Measurements from ENCODE around the gene ZKSCAN8.
A peak's percentile ranks its signal among the peaks of the same experiment; 100 is the strongest.

The ZKSCAN8 gene

GRCh38 chr6:28140616-28141015 is 1.1 kb upstream of the ZKSCAN8 start:
- no peak for DNase-seq

GRCh38 chr6:28142446-28142845 is 763 bp downstream of the ZKSCAN8 start:
- DNase-seq: no peak

- no peak for DNase-seq
Measured at GRCh38 chr6:28145231-28145630, 3.5 kb downstream of the ZKSCAN8 start.

GRCh38 chr6:28152531-28152930 is 10.8 kb downstream of the ZKSCAN8 start:
- DNase-seq: no peak

GRCh38 chr6:28153546-28153945 is 11.9 kb downstream of the ZKSCAN8 start:
- no peak for DNase-seq

GRCh38 chr6:28154357-28154756 is 12.7 kb downstream of the ZKSCAN8 start:
- DNase-seq: no peak

- no peak for DNase-seq
Measured at GRCh38 chr6:28158318-28158717, 16.6 kb downstream of the ZKSCAN8 start.

GRCh38 chr6:28159029-28159607 is 17.4 kb downstream of the ZKSCAN8 start:
- DNase-seq: no peak

- DNase-seq: no peak
Measured at GRCh38 chr6:28160233-28160632, 18.6 kb downstream of the ZKSCAN8 start.

GRCh38 chr6:28161410-28162079 is 19.9 kb downstream of the ZKSCAN8 start:
- DNase-seq: peak; percentile 71

- no peak for DNase-seq
Measured at GRCh38 chr6:28165563-28165962, 23.9 kb downstream of the ZKSCAN8 start.

- no peak for DNase-seq
Measured at GRCh38 chr6:28167068-28167467, 25.4 kb downstream of the ZKSCAN8 start.

GRCh38 chr6:28167926-28168325 is 26.2 kb downstream of the ZKSCAN8 start:
- DNase-seq: no peak

GRCh38 chr6:28171271-28171670 is 29.6 kb downstream of the ZKSCAN8 start:
- DNase-seq: no peak

- DNase-seq: no peak
Measured at GRCh38 chr6:28172006-28172405, 30.3 kb downstream of the ZKSCAN8 start.

GRCh38 chr6:28176373-28176772 is 34.7 kb downstream of the ZKSCAN8 start:
- no peak for DNase-seq

- DNase-seq: no peak
Measured at GRCh38 chr6:28182255-28182654, 40.6 kb downstream of the ZKSCAN8 start.

- DNase-seq: no peak
Measured at GRCh38 chr6:28188111-28188979, 46.7 kb downstream of the ZKSCAN8 start.

GRCh38 chr6:28200020-28200419 is 58.3 kb downstream of the ZKSCAN8 start:
- no peak for DNase-seq

GRCh38 chr6:28203201-28203600 is 61.5 kb downstream of the ZKSCAN8 start:
- no peak for DNase-seq

GRCh38 chr6:28205879-28206278 is 64.2 kb downstream of the ZKSCAN8 start:
- no peak for DNase-seq

GRCh38 chr6:28206527-28206926 is 64.8 kb downstream of the ZKSCAN8 start:
- no peak for DNase-seq

- no peak for DNase-seq
Measured at GRCh38 chr6:28206928-28207509, 65.3 kb downstream of the ZKSCAN8 start.

Data from T1000 (cell line).